HG02973 (cell line): Measurements from ENCODE around the gene PACS1.

Experiments used
- ATAC-seq: cut with Tn5 transposase; IDR thresholded peaks from one replicate; pipeline ENCODE4 v1.9.1; 2021; ENCODE audit warnings: moderate library complexity; ENCODE audit not compliant: unreplicated experiment

Gene PACS1

DNA sequence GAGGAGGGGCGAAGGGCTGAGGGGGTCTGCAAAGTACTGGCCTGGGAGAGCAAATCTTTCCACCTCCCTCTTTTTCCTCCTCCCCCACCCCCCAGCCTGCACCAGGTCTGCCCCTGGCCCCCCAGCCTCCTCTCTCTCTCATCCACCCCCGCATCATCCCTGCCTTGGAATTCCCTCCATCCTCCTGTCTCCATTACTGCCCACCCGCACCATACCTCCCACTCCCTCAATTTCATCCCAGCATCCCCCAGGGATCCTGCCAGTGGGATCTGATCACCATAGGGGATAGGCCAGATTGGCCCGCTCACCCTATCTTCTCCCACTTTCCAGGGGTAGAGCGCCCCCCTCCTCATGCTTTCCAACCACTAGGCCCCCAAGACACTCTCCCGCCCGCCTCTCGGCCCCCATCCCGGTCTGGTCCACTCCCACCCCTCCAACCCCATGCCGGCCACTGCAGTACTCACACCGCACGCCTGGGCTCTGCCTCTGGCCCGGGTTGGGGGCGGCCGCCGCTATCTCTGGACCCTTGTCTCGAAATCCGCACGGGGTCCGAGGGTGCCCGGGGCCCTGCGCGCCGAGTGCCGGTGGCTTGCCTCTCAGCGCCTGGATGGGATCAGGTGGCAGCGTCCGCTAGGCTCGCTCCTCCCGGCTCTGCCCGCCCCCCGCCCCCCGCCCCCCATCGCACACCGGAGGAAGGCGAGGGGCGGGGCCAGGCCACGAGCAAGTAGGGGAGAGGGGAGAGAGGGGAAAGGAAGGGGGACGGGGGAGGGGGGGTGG lies 21.3 kb upstream of the PACS1 start, which contains the start of gene GAL3ST3:
GAL3ST3 (minus strand) TSS at position 615 of the 777 bp plus-strand sequence. CDS start 3,746 bp downstream, outside the sequence.
- no peak for ATAC-seq

GRCh38 chr11:66050581-66051231 lies 19.4 kb upstream of the PACS1 start:
- no peak for ATAC-seq

DNA sequence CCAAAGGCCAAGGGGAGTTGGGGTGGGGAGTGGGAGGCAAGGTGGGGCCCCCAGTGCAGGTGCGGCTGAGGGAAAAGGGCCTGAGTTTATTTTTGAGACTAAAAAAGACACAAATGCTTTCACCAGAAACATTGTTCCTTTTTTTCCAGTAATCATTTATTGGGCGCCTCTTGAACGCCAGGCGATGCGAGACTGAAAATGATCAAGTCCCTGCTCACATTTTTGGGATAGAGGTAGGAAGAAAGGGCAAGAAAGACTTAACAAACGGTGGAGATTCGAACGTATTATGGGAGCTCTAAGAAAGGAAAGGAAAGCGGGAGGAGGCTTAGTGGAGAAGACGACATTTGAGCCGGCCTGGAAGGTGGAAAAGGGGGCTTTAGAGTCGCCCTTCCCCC lies 18.7 kb upstream of the PACS1 start:
- no peak for ATAC-seq

- ATAC-seq = peak; percentile 90
These were observed 18.1 kb upstream of the PACS1 start, which contains the start of gene SF3B2 for GRCh38 chr11:66051766-66052663. Gene SF3B2 (plus strand): TSS chr11:66052364. CDS start chr11:66052385, 21 bp downstream.

DNA sequence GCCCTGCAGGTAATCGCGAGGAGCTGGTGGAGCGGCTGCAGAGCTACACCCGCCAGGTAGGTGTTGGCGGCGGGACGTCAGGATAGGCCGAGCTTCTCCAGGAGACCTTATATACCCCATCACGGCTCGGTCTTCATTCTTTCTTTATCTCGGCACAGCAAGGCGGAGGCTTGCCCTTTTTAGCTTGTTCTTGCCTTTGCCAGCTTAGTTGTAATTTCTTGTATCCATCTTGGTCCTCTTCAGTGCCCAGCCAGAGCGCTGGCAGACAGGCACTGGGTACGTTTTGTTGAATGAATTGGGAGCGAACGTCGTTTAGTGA lies 17.4 kb upstream of the PACS1 start:
- ATAC-seq = peak; percentile 12

- ATAC-seq = no peak
These were observed 15.1 kb upstream of the PACS1 start for GRCh38 chr11:66055021-66055420.

DNA sequence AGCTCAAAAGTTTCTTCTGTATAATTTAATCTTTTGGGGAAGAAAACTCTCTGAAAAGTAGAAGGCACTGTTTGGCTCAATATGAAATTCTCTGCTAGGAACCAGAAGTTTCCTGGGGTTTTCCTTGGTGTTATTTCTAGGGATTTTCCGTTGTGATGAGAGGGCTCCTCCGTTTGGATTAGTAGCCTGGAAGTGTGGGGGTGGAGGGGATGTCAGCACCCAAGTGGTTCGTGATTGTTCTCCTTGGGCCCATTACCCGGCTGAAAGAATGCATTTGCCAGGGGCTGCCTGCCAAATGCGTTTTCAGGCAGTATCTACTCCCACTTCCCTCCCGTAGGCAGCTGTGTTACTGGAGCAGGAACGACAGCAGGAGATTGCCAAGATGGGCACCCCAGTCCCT lies 13.6 kb upstream of the PACS1 start:
- no peak for ATAC-seq

- ATAC-seq = no peak
These were observed 9.9 kb upstream of the PACS1 start for GRCh38 chr11:66059966-66060680.

DNA sequence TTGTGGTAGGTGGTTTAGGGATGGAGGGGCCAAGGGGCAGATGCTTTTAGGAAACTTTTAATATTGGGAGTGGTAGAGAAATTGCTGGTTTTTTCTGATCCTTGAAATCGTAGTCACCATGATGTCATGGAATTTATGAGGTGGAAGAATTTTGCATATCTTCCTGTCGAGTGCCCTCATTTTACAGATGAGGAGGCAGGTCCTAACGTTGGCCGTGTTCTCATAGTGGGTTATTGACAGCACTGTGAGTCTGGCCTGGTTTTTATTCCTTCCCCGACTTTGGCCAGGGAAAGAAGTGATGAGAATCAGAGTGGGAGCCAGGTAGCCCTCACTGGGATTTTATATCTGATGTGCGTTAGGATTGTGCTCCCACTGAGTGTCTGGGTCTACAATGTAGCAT lies 8.8 kb upstream of the PACS1 start:
- ATAC-seq = no peak

GRCh38 chr11:66062408-66062807 lies 7.7 kb upstream of the PACS1 start:
- ATAC-seq = no peak

DNA sequence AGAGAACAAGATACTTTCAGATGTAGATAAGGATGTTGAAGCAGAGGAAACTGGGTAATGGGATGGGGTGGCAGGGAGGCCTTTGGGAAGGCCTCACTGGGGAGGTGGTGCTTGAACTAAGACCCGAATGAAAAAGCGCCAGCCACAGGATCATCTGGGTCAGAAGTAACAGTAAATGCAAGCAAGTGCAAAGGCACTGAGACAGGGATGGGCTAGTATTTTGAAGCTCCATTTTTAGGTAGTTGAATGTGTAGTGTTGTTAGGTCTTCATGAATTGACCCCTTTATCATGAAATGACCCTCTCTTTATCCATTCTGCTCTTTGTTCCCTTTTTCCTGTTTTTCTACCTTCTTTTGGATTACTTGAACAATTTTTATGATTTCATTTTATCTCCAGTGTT lies 6.2 kb upstream of the PACS1 start:
- ATAC-seq = no peak

DNA sequence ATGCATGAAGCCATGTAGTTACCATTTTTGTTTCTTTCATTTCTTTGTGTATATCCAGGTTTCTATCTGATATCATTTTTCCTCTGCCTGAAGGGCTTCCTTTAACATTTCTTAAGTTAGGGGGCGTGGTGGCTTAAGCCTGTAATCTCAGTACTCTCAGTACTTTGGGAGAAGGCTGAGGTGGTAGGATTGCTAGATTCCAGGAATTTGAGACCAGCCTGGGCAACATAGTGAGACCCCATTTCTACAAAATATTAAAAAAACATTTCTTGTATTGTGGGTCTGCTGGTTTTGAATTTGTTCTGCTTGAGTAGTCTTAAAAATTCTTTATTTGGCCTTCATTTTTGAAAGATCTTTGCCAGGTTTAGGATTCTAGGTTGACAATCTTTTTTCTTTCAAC lies 5.5 kb upstream of the PACS1 start:
- no peak for ATAC-seq

GRCh38 chr11:66066751-66067150 lies 3.3 kb upstream of the PACS1 start:
- no peak for ATAC-seq

- no peak for ATAC-seq
These were observed 2.4 kb upstream of the PACS1 start for GRCh38 chr11:66067640-66068039.

- ATAC-seq = no peak
These were observed 1.8 kb upstream of the PACS1 start for GRCh38 chr11:66068154-66068821.

- no peak for ATAC-seq
These were observed 953 bp upstream of the PACS1 start for GRCh38 chr11:66068923-66069714.

- ATAC-seq = peak; percentile 15
These were observed 720 bp downstream of the PACS1 start for GRCh38 chr11:66070604-66071380.

DNA sequence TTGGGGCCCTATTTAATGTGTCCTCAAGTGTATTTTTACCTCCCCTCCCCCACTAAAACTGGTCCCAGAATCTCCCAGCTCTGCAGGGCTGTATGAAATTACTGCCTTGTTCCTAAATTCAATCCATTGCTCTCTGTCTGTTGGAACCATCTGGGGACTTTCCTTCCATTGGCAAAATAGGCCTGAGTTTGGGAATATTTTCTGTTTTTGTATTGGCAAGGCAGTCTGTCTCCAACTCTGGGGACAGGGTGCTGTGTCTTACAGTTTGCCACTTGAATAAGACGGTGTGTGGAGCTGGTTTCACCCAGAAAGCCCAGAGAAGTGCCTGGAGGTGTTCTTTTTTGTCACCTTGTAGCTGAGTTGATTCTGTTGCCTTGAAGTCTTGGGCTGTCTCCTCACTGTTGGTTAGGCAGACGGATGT lies 1.3 kb downstream of the PACS1 start:
- ATAC-seq = no peak

DNA sequence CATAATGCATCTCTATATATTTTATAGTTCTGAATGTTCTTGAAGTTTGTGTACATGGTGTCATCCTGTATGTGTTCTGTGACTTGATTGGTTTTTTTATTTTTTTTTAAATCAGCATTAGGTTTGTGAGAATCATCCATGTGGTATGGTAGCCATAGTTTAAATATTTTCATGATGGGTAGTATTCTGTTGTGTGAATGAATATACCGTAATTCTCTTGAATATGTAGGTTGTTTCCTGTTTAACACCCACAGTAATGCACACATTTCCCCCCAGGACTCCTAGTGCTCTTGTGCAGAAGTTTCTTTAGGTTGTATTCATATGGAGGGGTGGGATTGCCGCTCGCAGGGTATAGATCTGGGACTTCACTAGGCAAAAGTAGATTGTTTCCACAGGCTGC lies 2.0 kb downstream of the PACS1 start:
- no peak for ATAC-seq
